Measurements from ENCODE around the gene PYGO1.

DNA sequence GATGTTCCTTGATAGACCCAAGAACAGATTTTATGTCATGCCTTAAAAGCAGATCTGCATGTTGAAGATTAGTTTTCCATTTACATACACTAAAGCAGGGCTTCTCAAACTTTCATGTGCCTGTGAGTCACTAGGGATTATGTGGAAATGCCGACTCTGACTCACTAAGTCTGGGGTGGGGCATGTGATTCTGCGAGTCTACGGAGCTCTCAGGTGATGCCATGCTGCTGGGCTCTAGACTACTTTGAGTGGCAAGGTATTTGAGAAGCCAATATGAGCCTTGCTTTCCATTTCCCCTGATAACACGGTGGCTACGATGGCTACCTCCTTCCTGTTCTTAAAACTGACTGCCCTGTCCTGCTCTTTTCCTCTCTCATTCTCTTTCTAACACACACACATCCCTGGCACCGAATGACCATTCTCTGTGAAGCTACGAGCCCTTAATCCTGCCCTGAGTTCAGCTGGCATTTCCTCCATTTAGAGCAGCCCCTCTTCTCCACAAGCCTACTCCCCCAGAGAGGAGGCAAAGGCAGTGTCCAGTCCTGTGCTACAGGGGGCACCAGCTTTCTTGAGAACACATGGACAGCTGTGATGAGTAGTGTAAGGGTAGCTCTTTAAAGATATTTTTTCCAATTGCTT, 39.7 kb upstream of the PYGO1 start:
- no peak for TF ChIP-seq CTCF (conservative IDR thresholded peaks at IDR 0.05; ENCODE audit: low read length)
- no peak for TF ChIP-seq EZH2phosphoT487 (IDR thresholded peaks at IDR 0.05; ENCODE audit: borderline replicate concordance, low read depth, low read length)

All from OCI-LY7 (cell line).